ENCODE measurements around the gene CIP2A.

DNA sequence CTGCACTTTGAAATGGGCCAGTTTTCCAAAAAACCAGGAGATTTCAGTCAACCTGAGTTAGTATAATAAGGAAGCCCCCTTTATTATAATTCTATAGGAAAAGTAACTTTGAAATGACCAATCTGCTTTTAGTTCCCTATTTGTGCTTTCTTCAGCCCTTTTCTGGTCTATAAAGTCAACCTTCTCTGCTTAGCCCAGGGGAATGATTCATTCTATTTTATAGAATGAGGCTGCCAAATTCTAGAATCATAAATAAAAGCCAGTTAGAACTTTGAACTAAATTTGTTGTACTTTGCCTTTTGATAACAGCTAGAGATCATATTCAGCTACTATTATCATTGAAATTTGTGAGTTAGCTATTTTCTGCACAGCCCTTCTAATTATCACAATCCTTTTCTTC, 24.7 kb downstream of the CIP2A start:
- TF ChIP-seq, protein P1, sequence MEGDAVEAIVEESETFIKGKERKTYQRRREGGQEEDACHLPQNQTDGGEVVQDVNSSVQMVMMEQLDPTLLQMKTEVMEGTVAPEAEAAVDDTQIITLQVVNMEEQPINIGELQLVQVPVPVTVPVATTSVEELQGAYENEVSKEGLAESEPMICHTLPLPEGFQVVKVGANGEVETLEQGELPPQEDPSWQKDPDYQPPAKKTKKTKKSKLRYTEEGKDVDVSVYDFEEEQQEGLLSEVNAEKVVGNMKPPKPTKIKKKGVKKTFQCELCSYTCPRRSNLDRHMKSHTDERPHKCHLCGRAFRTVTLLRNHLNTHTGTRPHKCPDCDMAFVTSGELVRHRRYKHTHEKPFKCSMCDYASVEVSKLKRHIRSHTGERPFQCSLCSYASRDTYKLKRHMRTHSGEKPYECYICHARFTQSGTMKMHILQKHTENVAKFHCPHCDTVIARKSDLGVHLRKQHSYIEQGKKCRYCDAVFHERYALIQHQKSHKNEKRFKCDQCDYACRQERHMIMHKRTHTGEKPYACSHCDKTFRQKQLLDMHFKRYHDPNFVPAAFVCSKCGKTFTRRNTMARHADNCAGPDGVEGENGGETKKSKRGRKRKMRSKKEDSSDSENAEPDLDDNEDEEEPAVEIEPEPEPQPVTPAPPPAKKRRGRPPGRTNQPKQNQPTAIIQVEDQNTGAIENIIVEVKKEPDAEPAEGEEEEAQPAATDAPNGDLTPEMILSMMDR (IDR thresholded peaks at IDR 0.05), result no peak
- TF ChIP-seq POLR2A (IDR thresholded peaks at IDR 0.05) (no peak), POLR2AphosphoS5 (IDR thresholded peaks at IDR 0.05) (no peak), EP300 (IDR thresholded peaks at IDR 0.05) (no peak)
